GM21529 (cell line): ENCODE measurements around the gene AFAP1L1.

Experiments
- ATAC-seq: cut with Tn5 transposase; IDR thresholded peaks from one replicate; pipeline ENCODE4 v1.9.1; 2021; ENCODE audit not compliant: unreplicated experiment

The AFAP1L1 gene

GRCh38 chr5:149283626-149284480 is 12.2 kb downstream of the AFAP1L1 start:
- no peak for ATAC-seq

DNA sequence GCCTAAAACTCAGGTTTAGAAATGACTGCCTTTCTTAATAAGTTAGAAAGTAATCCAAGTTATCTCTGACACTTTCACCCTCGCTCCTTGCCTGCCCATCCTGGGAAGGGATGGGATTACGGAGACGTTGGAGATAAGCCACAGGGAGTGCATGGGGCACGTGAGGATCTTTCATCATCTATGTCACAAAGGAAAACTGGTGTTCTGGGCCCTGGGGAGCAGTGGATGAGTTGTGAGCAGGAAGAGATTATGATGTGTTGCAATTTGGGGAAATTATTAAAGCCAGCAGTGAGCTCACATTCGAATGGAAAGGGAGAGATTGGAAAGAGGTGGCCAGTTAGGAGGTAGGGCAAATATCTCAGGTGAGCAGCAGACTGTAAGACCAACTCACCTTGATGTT is 12.8 kb downstream of the AFAP1L1 start:
- ATAC-seq = no peak

GRCh38 chr5:149285153-149285552 is 13.5 kb downstream of the AFAP1L1 start:
- ATAC-seq = no peak

GRCh38 chr5:149288436-149288835 is 16.8 kb downstream of the AFAP1L1 start:
- no peak for ATAC-seq

GRCh38 chr5:149289301-149289700 is 17.6 kb downstream of the AFAP1L1 start:
- ATAC-seq = no peak

- ATAC-seq = no peak
These were observed 23.5 kb downstream of the AFAP1L1 start for GRCh38 chr5:149294872-149295829.

DNA sequence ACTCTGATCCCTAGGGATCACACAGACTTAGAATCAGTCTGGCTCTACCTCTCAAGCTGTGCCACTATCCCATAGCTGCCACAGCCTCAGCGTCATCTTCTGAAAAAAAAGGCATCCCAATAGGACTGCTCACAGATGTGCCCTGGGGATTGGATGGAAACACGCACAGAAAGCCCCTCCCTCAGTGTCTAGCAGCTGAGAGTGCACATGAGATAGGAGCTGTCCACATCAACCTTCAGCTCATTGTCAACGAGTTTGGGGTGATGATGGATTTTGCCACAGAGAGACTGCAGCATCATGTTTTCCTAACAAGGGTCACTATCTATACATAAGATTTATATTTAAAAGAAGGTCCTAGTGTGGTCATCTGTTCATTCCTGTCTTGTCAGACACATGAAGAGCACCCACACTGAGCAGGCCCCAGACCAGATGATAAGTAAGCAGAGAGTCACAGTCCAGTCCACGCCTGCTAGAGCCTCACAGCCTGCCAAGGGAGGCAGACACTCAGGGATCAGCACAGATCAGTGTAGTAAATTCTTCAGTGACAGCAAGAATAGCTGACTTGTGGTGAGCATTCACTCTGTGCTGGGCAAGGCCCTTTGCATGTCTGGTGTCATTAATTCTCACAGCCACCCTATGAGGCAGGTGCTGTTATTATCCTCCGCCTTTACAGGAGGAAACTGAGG is 25.8 kb downstream of the AFAP1L1 start:
- ATAC-seq = no peak

DNA sequence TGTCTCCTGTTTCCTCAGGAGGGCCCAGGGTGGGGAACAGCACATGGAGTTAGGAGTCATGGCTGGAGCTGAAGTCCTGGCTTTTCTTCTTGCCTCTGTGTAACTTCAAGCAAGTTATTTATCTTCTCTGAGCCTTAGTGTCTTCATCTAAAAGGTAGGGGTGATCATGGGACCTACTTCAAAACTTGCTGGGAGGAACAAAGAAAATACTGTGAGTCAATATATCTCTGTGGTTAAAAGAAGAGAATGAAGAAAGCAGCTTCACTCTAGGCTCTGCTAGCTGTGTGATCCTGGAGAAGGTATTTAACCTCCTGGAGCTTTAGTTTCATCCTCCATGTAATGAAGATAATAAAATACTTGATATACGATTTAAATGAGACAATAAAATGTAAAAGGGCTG is 26.5 kb downstream of the AFAP1L1 start:
- ATAC-seq = no peak

GRCh38 chr5:149298842-149299404 is 27.3 kb downstream of the AFAP1L1 start:
- ATAC-seq = no peak

- no peak for ATAC-seq
These were observed 27.9 kb downstream of the AFAP1L1 start for GRCh38 chr5:149299451-149300054.

- ATAC-seq = no peak
These were observed 28.8 kb downstream of the AFAP1L1 start for GRCh38 chr5:149300441-149300840.

DNA sequence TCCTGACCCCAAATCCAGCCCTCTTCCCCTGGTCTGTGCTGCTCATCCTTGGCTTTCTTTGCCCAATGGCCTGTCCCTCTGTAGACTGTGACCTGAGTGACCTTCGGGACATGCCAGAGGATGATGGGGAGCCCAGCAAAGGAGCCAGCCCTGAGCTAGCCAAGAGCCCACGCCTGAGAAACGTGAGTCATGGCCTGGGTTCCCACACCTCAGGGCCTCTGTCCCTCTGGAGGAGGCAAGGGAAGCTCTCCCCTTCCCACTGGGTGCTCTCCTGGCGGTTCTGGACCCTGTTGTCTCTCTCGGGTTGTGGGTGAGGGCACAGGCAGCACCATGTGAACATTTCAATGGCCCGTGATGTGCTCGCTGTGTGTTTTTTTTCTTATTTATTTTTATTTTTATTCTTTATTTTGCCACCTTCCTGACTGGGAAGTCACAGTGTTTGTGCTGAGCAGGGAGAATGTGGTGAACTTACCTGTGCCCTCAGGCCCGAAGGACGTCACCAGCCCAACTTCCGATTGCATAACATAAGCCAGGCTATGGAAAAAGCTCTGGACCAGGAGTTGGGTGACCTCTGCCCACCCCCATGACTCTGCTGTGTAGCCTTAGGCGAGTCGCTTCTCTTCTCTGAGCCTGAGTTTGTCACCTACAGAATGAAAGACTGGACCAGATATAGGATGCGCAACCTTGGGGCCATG is 29.5 kb downstream of the AFAP1L1 start:
- no peak for ATAC-seq

DNA sequence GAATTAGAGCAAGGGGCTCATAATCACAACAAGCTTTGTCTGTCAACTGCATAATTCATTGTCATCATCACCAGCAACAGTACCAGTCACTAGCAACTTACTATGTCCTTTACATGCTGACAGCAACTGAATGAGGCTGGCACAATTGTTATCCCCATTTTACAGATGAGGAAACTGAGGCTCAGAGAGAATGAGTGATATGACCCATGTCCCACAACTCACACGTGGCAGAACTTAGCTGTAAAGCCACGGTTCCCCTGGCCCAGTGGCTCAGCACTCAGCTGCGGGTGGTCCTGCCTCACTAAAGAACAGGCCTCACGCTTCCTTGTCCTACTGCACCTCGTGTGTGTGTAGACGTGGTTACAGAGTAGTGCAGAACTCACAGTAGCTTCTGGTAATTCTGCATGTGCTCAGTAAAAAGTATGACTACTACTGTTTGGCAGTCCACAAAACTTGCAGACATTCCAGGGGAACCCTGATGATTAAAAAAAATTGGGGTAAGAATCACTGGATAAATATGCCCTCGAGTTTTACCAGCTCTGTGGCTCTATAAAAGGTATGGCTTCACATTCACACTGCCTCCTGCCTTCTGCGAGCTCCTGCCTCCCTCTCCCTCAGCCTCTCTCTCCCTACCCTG is 30.2 kb downstream of the AFAP1L1 start:
- no peak for ATAC-seq

DNA sequence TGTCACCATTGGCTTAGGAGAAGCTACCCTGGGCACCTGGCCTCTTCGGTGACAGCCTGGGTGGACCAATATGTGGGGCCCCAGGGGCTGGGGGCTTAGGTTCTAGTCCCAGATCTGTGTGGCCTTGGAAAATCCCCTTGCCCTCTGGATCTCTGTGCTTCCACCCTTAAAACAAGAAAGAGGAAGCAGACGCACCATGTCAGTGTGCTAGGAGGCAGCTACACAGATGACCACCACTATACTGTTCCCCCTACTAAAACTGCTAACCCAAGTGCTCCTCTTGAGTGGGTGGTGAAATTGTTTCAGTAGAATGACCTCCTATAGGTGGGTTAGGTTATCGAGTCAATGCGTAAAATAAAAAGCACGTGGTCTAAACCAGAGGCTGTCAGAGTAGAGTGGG is 31.0 kb downstream of the AFAP1L1 start:
- no peak for ATAC-seq

GRCh38 chr5:149303210-149303609 is 31.6 kb downstream of the AFAP1L1 start:
- no peak for ATAC-seq

- no peak for ATAC-seq
These were observed 32.8 kb downstream of the AFAP1L1 start for GRCh38 chr5:149304195-149305078.

DNA sequence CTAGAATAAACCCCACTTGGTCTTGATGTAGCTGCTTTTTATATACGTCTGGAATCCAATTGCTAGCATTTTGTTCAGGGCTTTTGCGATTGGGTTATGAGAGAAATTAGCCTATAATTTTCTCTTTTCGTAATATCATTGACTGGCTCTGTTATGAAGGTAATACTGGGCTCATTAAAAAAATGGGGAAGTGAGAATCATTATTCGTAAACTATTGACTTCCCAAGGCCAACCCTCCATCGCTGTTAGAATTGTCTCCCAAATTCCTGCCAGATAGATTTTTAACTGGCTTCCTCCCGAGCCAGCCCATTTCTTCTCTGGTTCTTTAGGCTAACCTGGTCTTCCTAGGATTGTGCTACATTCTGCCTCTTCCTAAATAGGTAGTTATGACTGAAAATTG is 37.7 kb downstream of the AFAP1L1 start:
- no peak for ATAC-seq

DNA sequence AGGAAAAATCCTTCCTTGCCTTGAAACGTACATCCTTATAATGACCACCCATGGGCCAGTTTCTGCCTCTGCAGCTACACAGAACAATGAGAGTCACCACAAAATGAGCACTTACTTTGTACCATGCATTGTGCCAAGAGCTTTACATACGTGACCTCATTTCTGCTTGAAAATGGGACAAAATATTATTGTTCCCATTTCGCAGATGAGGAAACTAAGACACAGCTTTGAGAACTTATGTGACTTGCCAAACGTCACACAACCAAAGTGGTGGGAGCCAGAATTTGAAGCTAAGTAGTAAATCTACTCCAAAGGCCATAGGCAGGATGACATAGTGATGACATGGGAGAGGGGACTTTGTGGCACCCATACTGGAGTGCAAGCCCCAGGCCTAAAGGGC is 38.8 kb downstream of the AFAP1L1 start:
- ATAC-seq = no peak
